ENCODE measurements around the gene KRT81.

DNA sequence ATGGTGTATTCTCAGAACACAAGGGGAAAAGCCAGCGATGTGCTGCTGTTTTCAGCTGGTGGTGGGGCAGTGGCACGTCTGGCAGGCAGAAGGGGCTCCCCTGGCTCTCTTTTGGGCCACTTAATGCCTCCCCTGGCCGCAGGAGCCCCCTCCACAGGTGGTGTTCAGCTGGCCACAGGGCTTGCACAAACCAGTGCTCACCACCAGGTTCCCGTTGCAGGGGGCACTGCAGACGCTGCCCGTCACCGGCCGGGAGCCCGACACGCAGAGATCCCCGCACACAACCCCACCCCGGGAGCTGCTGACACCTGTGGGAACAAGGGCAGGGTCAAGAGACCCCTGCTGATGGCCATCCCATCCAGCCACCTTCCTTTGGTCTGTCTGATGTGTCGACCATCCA is 23.2 kb upstream of the KRT81 start:
- TF ChIP-seq TCF7L2 (IDR thresholded peaks at IDR 0.05; ENCODE audit: low read depth, low read length): no peak
- TF ChIP-seq, protein P1, sequence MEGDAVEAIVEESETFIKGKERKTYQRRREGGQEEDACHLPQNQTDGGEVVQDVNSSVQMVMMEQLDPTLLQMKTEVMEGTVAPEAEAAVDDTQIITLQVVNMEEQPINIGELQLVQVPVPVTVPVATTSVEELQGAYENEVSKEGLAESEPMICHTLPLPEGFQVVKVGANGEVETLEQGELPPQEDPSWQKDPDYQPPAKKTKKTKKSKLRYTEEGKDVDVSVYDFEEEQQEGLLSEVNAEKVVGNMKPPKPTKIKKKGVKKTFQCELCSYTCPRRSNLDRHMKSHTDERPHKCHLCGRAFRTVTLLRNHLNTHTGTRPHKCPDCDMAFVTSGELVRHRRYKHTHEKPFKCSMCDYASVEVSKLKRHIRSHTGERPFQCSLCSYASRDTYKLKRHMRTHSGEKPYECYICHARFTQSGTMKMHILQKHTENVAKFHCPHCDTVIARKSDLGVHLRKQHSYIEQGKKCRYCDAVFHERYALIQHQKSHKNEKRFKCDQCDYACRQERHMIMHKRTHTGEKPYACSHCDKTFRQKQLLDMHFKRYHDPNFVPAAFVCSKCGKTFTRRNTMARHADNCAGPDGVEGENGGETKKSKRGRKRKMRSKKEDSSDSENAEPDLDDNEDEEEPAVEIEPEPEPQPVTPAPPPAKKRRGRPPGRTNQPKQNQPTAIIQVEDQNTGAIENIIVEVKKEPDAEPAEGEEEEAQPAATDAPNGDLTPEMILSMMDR (IDR thresholded peaks at IDR 0.05): no peak
- no peak for TF ChIP-seq POLR2AphosphoS5 (IDR thresholded peaks at IDR 0.05; ENCODE audit: low read depth, low read length)
- TF ChIP-seq, protein P2, sequence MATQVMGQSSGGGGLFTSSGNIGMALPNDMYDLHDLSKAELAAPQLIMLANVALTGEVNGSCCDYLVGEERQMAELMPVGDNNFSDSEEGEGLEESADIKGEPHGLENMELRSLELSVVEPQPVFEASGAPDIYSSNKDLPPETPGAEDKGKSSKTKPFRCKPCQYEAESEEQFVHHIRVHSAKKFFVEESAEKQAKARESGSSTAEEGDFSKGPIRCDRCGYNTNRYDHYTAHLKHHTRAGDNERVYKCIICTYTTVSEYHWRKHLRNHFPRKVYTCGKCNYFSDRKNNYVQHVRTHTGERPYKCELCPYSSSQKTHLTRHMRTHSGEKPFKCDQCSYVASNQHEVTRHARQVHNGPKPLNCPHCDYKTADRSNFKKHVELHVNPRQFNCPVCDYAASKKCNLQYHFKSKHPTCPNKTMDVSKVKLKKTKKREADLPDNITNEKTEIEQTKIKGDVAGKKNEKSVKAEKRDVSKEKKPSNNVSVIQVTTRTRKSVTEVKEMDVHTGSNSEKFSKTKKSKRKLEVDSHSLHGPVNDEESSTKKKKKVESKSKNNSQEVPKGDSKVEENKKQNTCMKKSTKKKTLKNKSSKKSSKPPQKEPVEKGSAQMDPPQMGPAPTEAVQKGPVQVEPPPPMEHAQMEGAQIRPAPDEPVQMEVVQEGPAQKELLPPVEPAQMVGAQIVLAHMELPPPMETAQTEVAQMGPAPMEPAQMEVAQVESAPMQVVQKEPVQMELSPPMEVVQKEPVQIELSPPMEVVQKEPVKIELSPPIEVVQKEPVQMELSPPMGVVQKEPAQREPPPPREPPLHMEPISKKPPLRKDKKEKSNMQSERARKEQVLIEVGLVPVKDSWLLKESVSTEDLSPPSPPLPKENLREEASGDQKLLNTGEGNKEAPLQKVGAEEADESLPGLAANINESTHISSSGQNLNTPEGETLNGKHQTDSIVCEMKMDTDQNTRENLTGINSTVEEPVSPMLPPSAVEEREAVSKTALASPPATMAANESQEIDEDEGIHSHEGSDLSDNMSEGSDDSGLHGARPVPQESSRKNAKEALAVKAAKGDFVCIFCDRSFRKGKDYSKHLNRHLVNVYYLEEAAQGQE (IDR thresholded peaks at IDR 0.05; ENCODE audit: insufficient read depth in 1 of 2, low read depth in 2 of 2, low read length in 1 of 2): no peak
- no peak for TF ChIP-seq SIN3A (IDR thresholded peaks at IDR 0.05; ENCODE audit: borderline replicate concordance, insufficient read depth, low read depth, low read length)

Measured in Panc1 (cell line).